Muscle layer of duodenum (tissue), 2 donors: ENCODE results near the gene KCNK3.

Source experiments
- H3K27ac ChIP-seq: one replicate; pipeline ENCODE4 v1.7.0; 2013; ENCODE audit warnings: mild to moderate bottlenecking, low read length
- H3K27me3 ChIP-seq: one replicate; pipeline ENCODE4 v1.7.0; 2013; ENCODE audit warnings: low read depth, mild to moderate bottlenecking, control low read depth, low read length
- H3K36me3 ChIP-seq, 2 donors: one replicate each; pipeline ENCODE4 v1.7.0; 2013; ENCODE audit warnings: low read length in 2 of 2, control low read depth in 1 of 2, mild to moderate bottlenecking in 1 of 2; ENCODE audit not compliant: insufficient read depth in 2 of 2, control insufficient read depth in 1 of 2
- H3K4me1 ChIP-seq, 2 donors: one replicate each; pipeline ENCODE4 v1.7.0; 2013; ENCODE audit warnings: low read length in 2 of 2, mild to moderate bottlenecking in 2 of 2, control low read depth in 1 of 2, moderate library complexity in 1 of 2; ENCODE audit not compliant: insufficient read depth in 2 of 2, control insufficient read depth in 1 of 2
- H3K4me3 ChIP-seq, 2 donors: one replicate each; pipeline ENCODE4 v1.7.0; 2013; ENCODE audit warnings: low read length in 2 of 2, low read depth in 1 of 2, mild to moderate bottlenecking in 1 of 2
- H3K9me3 ChIP-seq, 2 donors: one replicate each; pipeline ENCODE4 v1.7.0; 2013; ENCODE audit warnings: low read length in 2 of 2, control low read depth in 1 of 2, mild to moderate bottlenecking in 1 of 2; ENCODE audit not compliant: control insufficient read depth in 1 of 2
- donor health status: healthy.

The KCNK3 gene

GRCh38 chr2:26780203-26780760 lies 87.8 kb downstream of the KCNK3 start:
- H3K4me3 ChIP-seq: no peak overlapping the region
- no peaks in the 10 kb centered on the region for H3K9me3 ChIP-seq
- no peaks in the 10 kb centered on the region for H3K27me3 ChIP-seq
- H3K36me3 ChIP-seq: peaks cover 41 to 45% of the 10 kb centered on the region in 2 donors
- H3K4me1 ChIP-seq: peaks cover 0 to 4% of the 10 kb centered on the region in 2 donors
- H3K27ac ChIP-seq: no peak overlapping the region
